ENCODE data around the gene PROK1.

DNA sequence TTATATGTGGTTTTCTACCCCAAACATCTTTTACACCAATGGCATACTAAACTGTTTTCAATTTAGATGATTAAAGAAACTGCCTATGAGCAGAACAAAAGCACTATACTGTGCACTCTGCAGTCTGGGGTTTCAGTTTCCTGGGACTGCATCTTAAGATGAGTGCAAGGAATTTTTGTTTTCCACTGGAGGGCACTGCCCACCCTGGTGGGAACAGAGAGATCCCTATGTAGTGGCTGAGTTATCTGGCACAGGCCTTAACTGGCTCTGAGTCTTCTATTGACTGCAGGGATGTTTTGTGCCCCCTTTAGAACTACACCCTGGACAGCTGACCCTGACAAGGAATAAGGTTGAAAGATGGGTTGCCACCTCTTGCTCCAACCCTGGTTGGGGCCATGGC, 12.0 kb downstream of the PROK1 start:
- TF ChIP-seq, protein P1, sequence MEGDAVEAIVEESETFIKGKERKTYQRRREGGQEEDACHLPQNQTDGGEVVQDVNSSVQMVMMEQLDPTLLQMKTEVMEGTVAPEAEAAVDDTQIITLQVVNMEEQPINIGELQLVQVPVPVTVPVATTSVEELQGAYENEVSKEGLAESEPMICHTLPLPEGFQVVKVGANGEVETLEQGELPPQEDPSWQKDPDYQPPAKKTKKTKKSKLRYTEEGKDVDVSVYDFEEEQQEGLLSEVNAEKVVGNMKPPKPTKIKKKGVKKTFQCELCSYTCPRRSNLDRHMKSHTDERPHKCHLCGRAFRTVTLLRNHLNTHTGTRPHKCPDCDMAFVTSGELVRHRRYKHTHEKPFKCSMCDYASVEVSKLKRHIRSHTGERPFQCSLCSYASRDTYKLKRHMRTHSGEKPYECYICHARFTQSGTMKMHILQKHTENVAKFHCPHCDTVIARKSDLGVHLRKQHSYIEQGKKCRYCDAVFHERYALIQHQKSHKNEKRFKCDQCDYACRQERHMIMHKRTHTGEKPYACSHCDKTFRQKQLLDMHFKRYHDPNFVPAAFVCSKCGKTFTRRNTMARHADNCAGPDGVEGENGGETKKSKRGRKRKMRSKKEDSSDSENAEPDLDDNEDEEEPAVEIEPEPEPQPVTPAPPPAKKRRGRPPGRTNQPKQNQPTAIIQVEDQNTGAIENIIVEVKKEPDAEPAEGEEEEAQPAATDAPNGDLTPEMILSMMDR (IDR thresholded peaks at IDR 0.05), result no peak
- TF ChIP-seq POLR2A (IDR thresholded peaks at IDR 0.05), result no peak
- TF ChIP-seq EP300 (IDR thresholded peaks at IDR 0.05), result no peak

Measured in suprapubic skin (tissue), 3 donors.